ENCODE data around the gene GPR137C.
"Not testable (repeated sequence)": the region's sequence is repeated elsewhere in the genome, so short reads cannot be mapped to it uniquely, and the experiment has no call there.

The GPR137C gene

GRCh38 chr14:52558688-52559087, 6.1 kb downstream of the GPR137C start:
- H3K4me3 ChIP-seq: no peak overlapping the region
- H3K27me3 ChIP-seq: no peaks in the 10 kb centered on the region
- peaks cover 12% of the 10 kb centered on the region for H3K4me1 ChIP-seq
- H3K9me3 ChIP-seq: peaks cover 17% of the 10 kb centered on the region
- H3K27ac ChIP-seq: no peak overlapping the region
- no peak for TF ChIP-seq Cebpa-rat (IDR thresholded peaks at IDR 0.05)
- H3K9ac ChIP-seq: no peak overlapping the region
- H3K4me2 ChIP-seq: no peak overlapping the region
- no peaks in the 10 kb centered on the region for H3K36me3 ChIP-seq
- no peaks in the 10 kb centered on the region for H4K20me1 ChIP-seq

GRCh38 chr14:52563120-52563519, 10.5 kb downstream of the GPR137C start:
- Histone ChIP-seq H3K36me3 (peaks cover 8% of the 10 kb centered on the region), H3K4me2 (no peak overlapping the region), H3K4me3 (no peak overlapping the region), H4K20me1 (no peaks in the 10 kb centered on the region), H3K27me3 (no peaks in the 10 kb centered on the region), H3K9me3 (peaks cover 17% of the 10 kb centered on the region), H3K9ac (no peak overlapping the region), H3K27ac (no peak overlapping the region), H3K4me1 (no peaks in the 10 kb centered on the region)
- no peak for TF ChIP-seq Cebpa-rat (IDR thresholded peaks at IDR 0.05)

- H3K36me3 ChIP-seq: peaks cover 23% of the 10 kb centered on the region
- H3K27ac ChIP-seq, H3K4me2 ChIP-seq, H4K20me1 ChIP-seq, H3K27me3 ChIP-seq, H3K4me3 ChIP-seq, H3K9ac ChIP-seq, H3K4me1 ChIP-seq: not testable (repeated sequence)
- peaks cover 58% of the 10 kb centered on the region for H3K9me3 ChIP-seq
These were observed 15.8 kb downstream of the GPR137C start for GRCh38 chr14:52568454-52568853.

- no peaks in the 10 kb centered on the region for H3K27me3 ChIP-seq
- peaks cover 35% of the 10 kb centered on the region for H3K9me3 ChIP-seq
- H4K20me1 ChIP-seq: no peaks in the 10 kb centered on the region
- TF ChIP-seq Cebpa-rat (IDR thresholded peaks at IDR 0.05): no peak
- no peaks in the 10 kb centered on the region for H3K4me1 ChIP-seq
- H3K4me3 ChIP-seq: no peak overlapping the region
- H3K4me2 ChIP-seq: no peak overlapping the region
- H3K27ac ChIP-seq: no peak overlapping the region
- no peaks in the 10 kb centered on the region for H3K36me3 ChIP-seq
- no peak overlapping the region for H3K9ac ChIP-seq
These were observed 23.2 kb downstream of the GPR137C start for GRCh38 chr14:52575858-52576257.

GRCh38 chr14:52583544-52583943, 30.9 kb downstream of the GPR137C start:
- Histone ChIP-seq H3K27me3 (no peaks in the 10 kb centered on the region), H3K9me3 (no peaks in the 10 kb centered on the region), H3K4me3 (no peak overlapping the region), H3K4me2 (no peak overlapping the region), H4K20me1 (no peaks in the 10 kb centered on the region), H3K9ac (no peak overlapping the region), H3K36me3 (no peaks in the 10 kb centered on the region), H3K4me1 (no peaks in the 10 kb centered on the region), H3K27ac (no peak overlapping the region)
- no peak for TF ChIP-seq Cebpa-rat (IDR thresholded peaks at IDR 0.05)

- Histone ChIP-seq H3K27ac (no peak overlapping the region), H3K9ac (no peak overlapping the region), H3K9me3 (peaks cover 13% of the 10 kb centered on the region; the same call in 1 of the 2 replicates), H3K36me3 (no peaks in the 10 kb centered on the region), H4K20me1 (no peaks in the 10 kb centered on the region), H3K4me1 (no peaks in the 10 kb centered on the region), H3K4me3 (no peak overlapping the region), H3K27me3 (no peaks in the 10 kb centered on the region), H3K4me2 (no peak overlapping the region)
- TF ChIP-seq Cebpa-rat (IDR thresholded peaks at IDR 0.05): no peak
These were observed 37.0 kb downstream of the GPR137C start for GRCh38 chr14:52589646-52590045.

- no peak overlapping the region for H3K27ac ChIP-seq
- no peak overlapping the region for H3K9ac ChIP-seq
- no peak overlapping the region for H3K4me2 ChIP-seq
- no peaks in the 10 kb centered on the region for H4K20me1 ChIP-seq
- no peaks in the 10 kb centered on the region for H3K36me3 ChIP-seq
- no peak for TF ChIP-seq Cebpa-rat (IDR thresholded peaks at IDR 0.05)
- H3K27me3 ChIP-seq: no peaks in the 10 kb centered on the region
- H3K4me1 ChIP-seq: no peaks in the 10 kb centered on the region
- peaks cover 13% of the 10 kb centered on the region; the same call in 1 of the 2 replicates for H3K9me3 ChIP-seq
- H3K4me3 ChIP-seq: no peak overlapping the region
These were observed 37.7 kb downstream of the GPR137C start for GRCh38 chr14:52590318-52590717.

- Histone ChIP-seq H3K36me3 (peaks cover 11% of the 10 kb centered on the region; the same call in 1 of the 2 replicates), H3K4me1 (no peaks in the 10 kb centered on the region), H3K9ac (no peak overlapping the region), H3K4me2 (no peak overlapping the region), H3K27ac (no peak overlapping the region), H4K20me1 (no peaks in the 10 kb centered on the region), H3K4me3 (no peak overlapping the region), H3K9me3 (peaks cover 24% of the 10 kb centered on the region; the same call in 1 of the 2 replicates), H3K27me3 (no peaks in the 10 kb centered on the region)
- TF ChIP-seq Cebpa-rat (IDR thresholded peaks at IDR 0.05): no peak
These were observed 43.7 kb downstream of the GPR137C start for GRCh38 chr14:52596320-52596719.

GRCh38 chr14:52596861-52597260, 44.2 kb downstream of the GPR137C start:
- Histone ChIP-seq H3K4me1 (no peaks in the 10 kb centered on the region), H3K27me3 (no peaks in the 10 kb centered on the region), H3K27ac (no peak overlapping the region), H3K4me3 (no peak overlapping the region), H3K9ac (no peak overlapping the region), H3K36me3 (peaks cover 11% of the 10 kb centered on the region; the same call in 1 of the 2 replicates), H3K9me3 (peaks cover 20% of the 10 kb centered on the region; the same call in 1 of the 2 replicates), H4K20me1 (no peaks in the 10 kb centered on the region), H3K4me2 (no peak overlapping the region)
- TF ChIP-seq Cebpa-rat (IDR thresholded peaks at IDR 0.05): no peak

- H3K36me3 ChIP-seq: peaks cover 17% of the 10 kb centered on the region
- TF ChIP-seq Cebpa-rat (IDR thresholded peaks at IDR 0.05): no peak
- H3K27ac ChIP-seq: no peak overlapping the region
- no peaks in the 10 kb centered on the region for H3K4me1 ChIP-seq
- peaks cover 18% of the 10 kb centered on the region for H3K9me3 ChIP-seq
- no peaks in the 10 kb centered on the region for H4K20me1 ChIP-seq
- H3K27me3 ChIP-seq: no peaks in the 10 kb centered on the region
- no peak overlapping the region for H3K4me2 ChIP-seq
- H3K9ac ChIP-seq: no peak overlapping the region
- no peak overlapping the region for H3K4me3 ChIP-seq
These were observed 45.9 kb downstream of the GPR137C start for GRCh38 chr14:52598568-52598967.

- Histone ChIP-seq H3K4me1 (no peaks in the 10 kb centered on the region), H3K4me3 (no peak overlapping the region), H3K27ac (no peak overlapping the region), H3K9me3 (peaks cover 21% of the 10 kb centered on the region), H3K4me2 (no peak overlapping the region), H3K9ac (no peak overlapping the region), H3K27me3 (no peaks in the 10 kb centered on the region), H4K20me1 (no peaks in the 10 kb centered on the region), H3K36me3 (peaks cover 25% of the 10 kb centered on the region)
- no peak for TF ChIP-seq Cebpa-rat (IDR thresholded peaks at IDR 0.05)
These were observed 47.3 kb downstream of the GPR137C start for GRCh38 chr14:52599974-52600373.

Data from BLaER1 (cell line).